ENCODE measurements around the gene ARMC2. TPM values are rescaled to one million over a fixed set of nuclear protein-coding genes. Genes with fewer than 3 reads are reported as not detected.

The ARMC2 gene
- total RNA-seq, 3 donors from 2014 or later (not counting 1 experiment from before 2014, with no cell fraction given) = 9.4 to 13.8 (median 9.7) TPM

GRCh38 chr6:108914235-108915022 lies 66.2 kb downstream of the ARMC2 start:
- Mint-ChIP-seq H3K36me3 (no peaks in the 10 kb centered on the region), H3K27ac (peak overlapping the region; percentile 87 to 88), H3K4me3 (no peak overlapping the region), H3K4me1 (peaks cover 11 to 24% of the 10 kb centered on the region in 2 donors), H3K27me3 (ENCODE audit: low read depth in 2 of 2) (no peaks in the 10 kb centered on the region), H3K9me3 (no peaks in the 10 kb centered on the region)
- Histone ChIP-seq H3K27me3 (ENCODE audit: control insufficient read depth, insufficient read depth, low read length) (no peaks in the 10 kb centered on the region), H3K9me3 (ENCODE audit: control insufficient read depth, insufficient read depth, low read length) (no peaks in the 10 kb centered on the region), H3K4me1 (ENCODE audit: control insufficient read depth, insufficient read depth, low read length) (peaks cover 11% of the 10 kb centered on the region), H3K36me3 (ENCODE audit: control insufficient read depth, insufficient read depth, low read length) (no peaks in the 10 kb centered on the region), H3K27ac (ENCODE audit: low read length) (peak overlapping the region; percentile 60), H3K4me3 (ENCODE audit: low read length) (no peak overlapping the region)
- TF ChIP-seq CTCF (IDR thresholded peaks at IDR 0.05) = peak; percentile 52
- ATAC-seq (peak; percentile 78 to 92 (median 91)), DNase-seq (peak; percentile 30 to 73)
- intact Hi-C loops (cut with micrococcal nuclease) = no loop called here
- 57% methylated on average over 4 of the region's 4 CpGs for WGBS (ENCODE audit: insufficient coverage)

GRCh38 chr6:108915258-108915657 lies 67.0 kb downstream of the ARMC2 start:
- Histone ChIP-seq H3K27ac (ENCODE audit: low read length) (no peak overlapping the region), H3K27me3 (ENCODE audit: control insufficient read depth, insufficient read depth, low read length) (no peaks in the 10 kb centered on the region), H3K9me3 (ENCODE audit: control insufficient read depth, insufficient read depth, low read length) (no peaks in the 10 kb centered on the region), H3K36me3 (ENCODE audit: control insufficient read depth, insufficient read depth, low read length) (no peaks in the 10 kb centered on the region), H3K4me1 (ENCODE audit: control insufficient read depth, insufficient read depth, low read length) (peaks cover 11% of the 10 kb centered on the region), H3K4me3 (ENCODE audit: low read length) (no peak overlapping the region)
- Mint-ChIP-seq H3K36me3 (no peaks in the 10 kb centered on the region), H3K27ac (peak overlapping the region; percentile 61 to 87), H3K9me3 (no peaks in the 10 kb centered on the region), H3K27me3 (ENCODE audit: low read depth in 2 of 2) (no peaks in the 10 kb centered on the region), H3K4me3 (no peak overlapping the region), H3K4me1 (peaks cover 11 to 28% of the 10 kb centered on the region in 2 donors)
- WGBS (ENCODE audit: insufficient coverage) = 98% methylated on average over 5 of the region's 5 CpGs
- TF ChIP-seq CTCF (IDR thresholded peaks at IDR 0.05) = no peak
- no peak for ATAC-seq
- intact Hi-C loops (cut with micrococcal nuclease) = no loop called here
- no peak for DNase-seq

- peaks cover 17% of the 10 kb centered on the region for H3K4me1 ChIP-seq (ENCODE audit: control insufficient read depth, insufficient read depth, low read length)
- no peaks in the 10 kb centered on the region for H3K9me3 ChIP-seq (ENCODE audit: control insufficient read depth, insufficient read depth, low read length)
- Mint-ChIP-seq H3K4me1 (peaks cover 19 to 37% of the 10 kb centered on the region in 2 donors), H3K36me3 (no peaks in the 10 kb centered on the region), H3K27me3 (ENCODE audit: low read depth in 2 of 2) (no peaks in the 10 kb centered on the region), H3K9me3 (no peaks in the 10 kb centered on the region), H3K27ac (peak overlapping the region in 1 of 2 donors; percentile 71), H3K4me3 (no peak overlapping the region)
- no peaks in the 10 kb centered on the region for H3K36me3 ChIP-seq (ENCODE audit: control insufficient read depth, insufficient read depth, low read length)
- intact Hi-C loops (cut with micrococcal nuclease) = no loop called here
- no peak overlapping the region for H3K27ac ChIP-seq (ENCODE audit: low read length)
- DNase-seq (no peak), ATAC-seq (no peak)
- no peak for TF ChIP-seq CTCF (IDR thresholded peaks at IDR 0.05)
- H3K4me3 ChIP-seq (ENCODE audit: low read length) = no peak overlapping the region
- WGBS (ENCODE audit: insufficient coverage) = 79% methylated on average over 6 of the region's 6 CpGs
- no peaks in the 10 kb centered on the region for H3K27me3 ChIP-seq (ENCODE audit: control insufficient read depth, insufficient read depth, low read length)
Measured at GRCh38 chr6:108916026-108916686, 67.9 kb downstream of the ARMC2 start.

All from natural killer cell (primary cell).